ENCODE measurements around the gene PPIL6.

- no peak for TF ChIP-seq CTCF (optimal IDR thresholded peaks at IDR 0.05 in 1 of 3, IDR thresholded peaks at IDR 0.05 in 1 of 3, conservative IDR thresholded peaks at IDR 0.05 in 1 of 3; ENCODE audit: extremely low read depth in 1 of 3, insufficient read depth in 2 of 3, low read length in 3 of 3)
- no peak for TF ChIP-seq EZH2 (IDR thresholded peaks at IDR 0.05; ENCODE audit: low read length)
These were observed 19.9 kb upstream of the PPIL6 start for GRCh38 chr6:109460161-109460829.
